GM21619 (cell line): ENCODE results near the gene TSC1.

ENCODE experiments used
- ATAC-seq: cut with Tn5 transposase; IDR thresholded peaks from one replicate; pipeline ENCODE4 v1.9.1; 2021; ENCODE audit not compliant: unreplicated experiment

The TSC1 gene

DNA sequence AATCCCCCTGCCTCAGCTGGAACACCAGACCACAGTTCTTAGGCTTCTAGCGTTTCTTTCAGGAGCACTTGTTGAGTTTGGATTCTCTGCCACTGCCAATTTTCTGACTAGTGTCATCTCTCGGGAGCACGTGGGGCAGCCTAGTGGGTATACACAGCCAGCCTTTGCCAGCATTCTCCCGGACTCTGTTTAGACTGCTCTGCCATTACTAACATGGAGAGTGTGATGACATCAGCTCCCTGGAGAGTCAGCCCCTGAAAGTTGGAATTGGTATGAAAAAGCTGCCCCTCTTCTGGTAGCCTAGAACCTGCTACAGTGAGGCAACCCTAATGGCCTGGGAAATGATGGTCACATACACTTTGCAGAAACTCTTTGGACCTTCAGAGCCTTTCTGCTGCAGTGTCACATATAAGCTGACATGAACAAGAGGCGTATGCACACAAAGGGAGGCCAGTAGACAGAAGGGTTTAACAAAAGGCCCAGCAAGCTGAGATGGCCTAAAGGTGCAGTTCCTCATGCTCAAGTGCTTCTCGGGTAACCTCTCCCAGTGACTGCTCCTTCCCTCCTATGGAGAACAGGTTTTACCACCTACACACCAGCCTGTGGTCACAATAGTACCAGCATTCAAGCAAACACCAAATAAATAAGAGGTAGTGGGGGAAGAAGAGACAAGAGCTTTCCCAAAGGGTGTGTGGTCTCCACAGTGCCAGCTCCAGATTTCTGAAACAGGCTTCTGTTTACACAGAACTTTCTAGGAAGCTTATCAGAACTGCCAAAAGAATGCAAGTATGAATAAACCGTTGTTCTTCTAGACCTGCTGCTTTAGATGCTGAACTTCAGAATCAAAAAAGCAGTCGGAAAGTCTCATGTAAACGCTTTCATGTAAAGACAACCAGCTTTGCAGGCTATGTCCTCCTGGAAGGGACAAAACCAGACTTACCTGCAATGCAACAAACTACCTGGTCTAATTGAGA, 49.3 kb downstream of the TSC1 start:
- ATAC-seq: no peak

GRCh38 chr9:132894346-132894745, 50.1 kb downstream of the TSC1 start:
- ATAC-seq: no peak

DNA sequence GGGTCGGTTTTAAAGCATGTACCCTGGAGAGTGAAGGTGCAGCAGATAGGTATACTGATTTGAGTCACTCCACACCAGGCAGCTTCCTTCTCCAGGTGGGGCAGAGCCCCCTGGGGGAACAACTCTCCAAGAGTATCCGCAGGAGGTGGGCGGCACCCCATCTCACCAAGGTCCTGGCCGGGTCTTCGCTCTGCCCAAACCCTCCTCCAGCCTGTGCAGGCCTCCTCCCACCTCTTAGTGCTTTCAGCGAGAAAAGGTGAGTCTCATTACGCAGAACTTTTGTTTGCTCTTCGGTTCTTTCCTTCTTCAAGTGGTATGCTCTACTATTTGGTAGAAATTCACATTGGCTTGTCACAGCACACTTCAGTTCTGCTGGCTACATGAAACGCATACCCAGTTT, 52.0 kb downstream of the TSC1 start:
- no peak for ATAC-seq

GRCh38 chr9:132888151-132888550, 56.3 kb downstream of the TSC1 start:
- no peak for ATAC-seq

DNA sequence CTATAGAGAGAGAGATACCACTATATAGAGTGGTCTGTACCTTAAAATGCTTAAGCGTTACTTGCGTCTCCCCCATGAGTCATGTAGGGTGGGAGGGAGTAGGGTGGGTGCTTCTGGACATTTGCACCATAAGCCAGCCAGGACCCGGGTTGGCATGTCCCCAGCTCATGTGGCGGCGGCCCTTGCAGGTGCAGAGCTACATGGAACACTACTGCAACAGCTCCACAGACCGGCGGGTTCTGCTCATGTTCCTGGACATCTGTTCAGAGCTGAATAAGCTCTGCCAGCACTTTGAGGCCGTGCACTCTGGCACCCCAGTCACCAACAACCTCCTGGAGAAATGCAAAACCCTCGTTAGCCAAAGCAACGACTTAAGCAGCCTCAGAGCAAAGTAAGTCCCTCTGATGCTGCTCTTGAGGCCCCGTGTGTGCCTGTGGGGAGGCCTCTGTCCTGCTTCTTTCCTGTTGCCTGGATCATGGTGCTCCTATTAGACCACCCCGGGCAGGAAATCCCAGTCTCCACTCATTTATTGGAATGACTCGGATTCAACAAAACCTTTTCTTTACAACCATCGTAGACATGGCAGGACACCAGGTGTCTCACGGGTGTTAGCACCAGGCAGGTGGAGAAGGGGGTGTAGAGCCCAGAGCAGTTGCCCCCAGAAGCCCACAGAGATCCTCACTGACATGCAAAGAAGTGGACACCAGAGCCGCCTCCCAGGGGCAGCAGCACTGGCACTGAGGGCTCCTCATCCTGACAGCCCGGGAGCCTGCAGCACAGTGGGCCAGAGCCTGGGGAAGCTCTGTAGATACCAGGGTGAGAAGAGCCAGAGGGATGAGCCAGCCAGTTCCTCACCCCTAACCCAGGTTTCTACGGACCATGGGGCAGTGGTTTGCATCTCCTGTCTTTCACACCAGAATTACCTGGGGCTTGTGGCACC, 57.0 kb downstream of the TSC1 start:
- no peak for ATAC-seq

DNA sequence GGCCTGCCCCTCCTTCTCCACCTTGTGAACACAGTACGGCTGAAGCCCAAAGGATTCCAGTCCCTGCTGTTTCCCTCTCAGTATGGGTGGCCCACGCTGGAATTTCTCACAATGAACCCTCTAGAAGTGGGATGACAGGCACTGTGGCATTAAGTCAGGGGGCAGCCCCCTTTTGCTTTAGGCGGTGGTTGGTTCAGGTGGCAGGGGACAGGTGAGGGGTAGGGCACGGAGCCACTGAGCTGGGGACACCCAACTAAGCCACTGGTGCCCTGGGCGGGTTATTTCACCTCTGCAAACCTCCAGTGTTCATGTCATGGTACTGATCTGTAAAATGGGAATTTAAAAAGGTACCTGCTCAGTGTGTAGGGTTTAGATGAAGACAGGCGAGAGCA, 58.1 kb downstream of the TSC1 start:
- ATAC-seq: no peak

GRCh38 chr9:132885720-132886333, 58.6 kb downstream of the TSC1 start:
- ATAC-seq: no peak

- no peak for ATAC-seq
Observed at GRCh38 chr9:132883349-132884294, 60.8 kb downstream of the TSC1 start.

GRCh38 chr9:132882616-132883015, 61.8 kb downstream of the TSC1 start:
- ATAC-seq: no peak

DNA sequence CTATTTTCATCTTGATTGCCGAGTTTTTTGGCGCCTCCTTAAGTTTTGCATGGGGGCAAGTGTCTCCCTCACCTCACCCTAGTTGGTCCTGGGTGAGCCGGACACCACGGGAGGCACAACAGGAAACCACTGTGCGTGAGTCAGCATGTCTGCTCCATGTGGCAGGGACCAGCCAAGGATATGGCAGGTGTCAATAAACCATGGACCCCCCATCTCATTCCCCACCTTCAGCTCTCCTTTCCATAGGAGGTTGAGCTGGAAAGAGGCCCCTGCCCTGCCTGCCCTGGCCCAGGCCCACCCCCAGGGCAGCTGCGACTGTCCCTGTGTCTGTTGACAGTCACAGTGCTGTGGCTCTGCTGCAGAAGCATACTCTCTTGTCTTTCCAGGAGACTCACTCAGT, 62.6 kb downstream of the TSC1 start:
- no peak for ATAC-seq

DNA sequence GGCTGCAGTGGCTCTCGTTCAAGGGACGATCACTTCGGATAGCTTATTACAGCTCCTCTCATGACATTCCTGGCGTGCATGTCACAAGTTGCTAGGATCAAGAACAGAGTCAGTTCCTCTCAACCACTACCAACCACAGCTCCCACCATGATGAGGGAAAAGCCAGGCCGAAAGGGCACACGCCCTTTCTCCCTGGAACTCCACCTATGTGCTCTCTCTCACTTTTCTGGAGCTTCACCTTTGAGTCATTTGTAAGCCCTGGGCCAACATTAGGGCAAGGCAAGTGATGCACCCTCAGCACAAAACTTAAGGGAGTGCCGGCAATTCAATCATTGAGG, 64.1 kb downstream of the TSC1 start:
- no peak for ATAC-seq

DNA sequence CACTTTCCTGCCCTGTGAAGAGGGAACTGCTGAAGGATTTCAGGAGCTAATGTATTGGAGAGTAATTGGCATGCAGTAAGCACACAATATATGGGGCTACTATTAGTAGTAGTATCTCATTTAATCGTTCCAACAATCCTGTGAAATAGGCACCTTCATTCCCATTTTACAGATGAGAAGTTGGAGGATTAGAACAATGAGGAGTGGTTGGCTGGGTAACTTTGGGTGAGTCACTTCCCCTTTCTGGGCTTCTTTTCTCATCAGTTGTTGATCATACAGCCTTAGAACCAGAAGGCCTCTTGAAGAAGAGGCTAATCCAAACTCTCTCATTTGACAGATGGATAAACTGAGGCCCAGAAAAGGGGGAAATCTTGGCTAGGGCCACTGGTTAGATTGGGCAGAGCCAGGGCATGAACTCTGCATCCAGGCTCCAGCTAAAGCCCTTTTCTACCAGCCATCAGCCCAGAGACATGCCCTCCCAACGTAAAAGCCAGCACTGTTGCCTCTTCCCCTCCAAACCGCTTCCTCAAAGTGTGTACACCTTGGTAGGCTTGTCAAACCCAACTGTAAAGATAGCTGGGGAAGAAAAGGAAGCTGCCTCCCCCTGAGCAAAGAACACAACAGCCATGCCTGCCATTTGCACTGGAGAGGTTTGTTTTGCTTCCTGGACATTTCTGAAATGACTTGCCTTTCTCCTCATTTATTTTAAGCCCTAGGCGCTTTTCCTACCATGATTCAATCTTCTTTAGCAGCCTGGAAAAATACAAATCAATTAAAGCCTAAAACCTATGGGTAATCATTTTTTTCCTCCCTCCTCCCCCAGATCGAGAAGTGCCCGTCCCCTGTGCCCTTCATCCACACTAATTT, 64.7 kb downstream of the TSC1 start:
- ATAC-seq: no peak

DNA sequence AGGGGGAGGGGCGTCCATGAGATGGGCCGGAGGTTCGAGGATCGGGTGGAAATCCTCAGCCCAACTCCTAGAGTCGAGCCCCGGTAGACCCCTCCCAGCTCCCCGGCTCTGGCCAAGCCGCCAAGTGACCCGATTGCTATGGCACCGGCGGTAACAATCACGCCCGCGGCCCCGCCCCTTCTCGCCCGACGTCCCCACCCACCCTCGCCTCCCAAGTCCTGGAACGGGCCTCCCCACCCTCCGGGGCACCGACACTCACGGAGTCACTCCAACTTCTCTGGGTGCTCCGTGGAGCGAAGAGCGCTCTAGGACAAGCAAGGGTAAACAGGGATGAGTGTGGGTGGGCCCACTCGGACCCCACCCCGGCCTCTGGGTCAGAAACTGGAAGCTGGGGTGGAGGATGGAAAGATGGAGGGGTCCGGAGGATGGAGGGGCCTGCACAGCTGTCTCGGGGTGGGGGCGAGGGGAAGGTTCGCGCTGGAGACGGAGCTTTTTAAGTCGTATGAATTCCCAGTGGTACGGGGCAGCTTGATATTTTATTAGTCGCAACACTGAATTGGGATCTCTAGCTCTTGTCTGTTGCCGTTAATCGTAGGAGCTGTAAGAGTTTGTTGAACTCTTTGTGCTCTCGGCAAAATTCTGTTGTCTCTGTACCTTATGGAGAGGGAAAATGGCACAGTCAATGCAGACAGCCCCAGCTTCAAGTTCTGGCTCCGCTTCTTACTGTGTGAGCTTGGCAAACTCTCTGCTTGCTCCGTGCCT, 65.5 kb downstream of the TSC1 start, which contains the start of gene SPACA9:
Gene SPACA9, plus strand, starts transcription at position 204 of the 762 bp plus-strand sequence. CDS start 5,050 bp downstream, outside the sequence.
- no peak for ATAC-seq

DNA sequence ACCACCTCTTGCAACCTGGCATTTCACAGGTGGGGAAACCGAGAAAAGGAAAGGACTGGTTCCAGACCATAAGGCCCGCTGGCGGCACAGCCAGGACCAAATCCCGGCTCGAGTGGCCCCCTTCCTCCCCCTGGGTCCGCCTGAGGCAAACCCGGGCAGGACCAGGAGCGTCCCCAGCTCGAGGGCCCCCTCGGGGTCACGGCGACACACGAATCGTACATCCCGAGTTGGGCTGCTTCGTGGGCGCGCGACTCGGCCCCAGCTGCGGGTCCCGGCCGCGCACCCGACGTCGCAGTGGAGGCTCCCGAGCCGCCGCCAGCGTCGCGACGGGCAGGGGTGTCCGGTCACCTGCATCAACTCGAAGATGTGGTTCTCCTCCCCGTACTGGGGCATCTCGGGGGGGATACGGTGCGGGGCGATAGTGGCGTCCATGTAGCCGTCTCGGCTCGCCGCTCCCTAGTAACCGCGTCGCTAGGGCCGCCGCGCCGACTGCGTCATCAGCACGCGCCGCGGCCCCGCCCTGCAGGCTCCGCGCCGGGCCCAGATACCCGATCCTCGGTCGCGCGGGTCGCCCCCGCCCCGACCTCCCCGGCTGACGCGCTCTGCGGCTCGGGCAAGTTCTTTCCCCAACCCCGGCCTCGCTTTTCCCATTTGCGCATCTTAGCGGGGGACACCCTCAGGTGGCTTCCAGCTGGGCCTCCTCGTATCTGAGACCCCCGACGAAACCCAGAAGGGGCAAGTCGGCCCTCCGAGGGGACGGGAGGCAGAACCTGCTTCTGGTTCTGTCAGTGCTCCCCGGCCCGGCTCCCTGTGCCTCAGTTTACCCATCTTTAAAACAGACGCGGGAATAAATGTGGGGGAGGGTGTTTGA, 66.4 kb downstream of the TSC1 start, which contains the start of gene AK8:
Gene AK8, minus strand, starts transcription at position 461 of the 871 bp plus-strand sequence. Its CDS starts 29 bp downstream, at position 432.
- ATAC-seq: peak; percentile 70

DNA sequence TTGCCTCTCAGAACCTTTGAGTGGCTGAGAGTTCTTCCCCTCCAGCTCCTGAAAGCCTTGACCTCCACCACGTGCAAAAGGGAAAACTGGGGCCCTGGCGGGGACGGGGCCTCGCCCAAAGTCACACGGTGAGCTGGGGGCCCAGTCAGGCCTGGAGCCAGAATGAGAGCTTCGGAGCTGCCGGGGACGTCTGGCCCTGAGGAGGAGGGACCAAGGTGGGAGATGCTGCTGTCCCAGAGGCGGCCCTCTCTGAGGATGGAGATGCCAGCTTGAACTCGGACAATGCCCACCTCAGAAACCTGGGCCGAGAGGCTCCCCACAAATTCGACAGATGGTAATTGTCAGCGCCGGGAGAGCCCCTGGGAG, 67.0 kb downstream of the TSC1 start:
- ATAC-seq: no peak

GRCh38 chr9:132876849-132877248, 67.6 kb downstream of the TSC1 start:
- ATAC-seq: no peak

- no peak for ATAC-seq
Observed at GRCh38 chr9:132875159-132875558, 69.3 kb downstream of the TSC1 start.
